IMR-90 (cell line): ENCODE data around the gene AKR7A2. TPM values are rescaled to one million over a fixed set of nuclear protein-coding genes. Genes with fewer than 3 reads are reported as not detected.

Experiments used
- ATAC-seq: fragments of 200-7000 bp; cut with Tn5 transposase; 2 replicates; pipeline ENCODE4 v1.9.1; 2020; ENCODE audit warnings: low read depth, mild to moderate bottlenecking, moderate library complexity
- BruUV-seq: library from RNA; stranded (reverse); fragments of 400-500 nt; replicated peaks from 2 replicates; lab custom pipeline; 2021; lab: Mats Ljungman, UMichigan
- CTCF ChIA-PET: fragments of 300-600 bp; formaldehyde crosslinking; extraction: SDS; loops from one replicate; lab custom pipeline; 2021; ENCODE audit warnings: antibody characterized with exemption; lab: Yijun Ruan, JAX
- POLR2A ChIA-PET: fragments of 300-600 bp; sonication (Branson Sonifier 250); formaldehyde crosslinking; loops from one replicate; lab custom pipeline; 2022; ENCODE audit warnings: antibody characterized with exemption; ENCODE audit not compliant: unreplicated experiment; lab: Charles Lee
- DNase-seq: peaks from one replicate; pipeline ENCODE4 v3.0.0; 2013
- H2AFZ ChIP-seq: replicated peaks from 2 replicates; pipeline ENCODE3; 2013; ENCODE audit warnings: low read length, mild to moderate bottlenecking; ENCODE audit not compliant: poor library complexity
- H2AK5ac ChIP-seq: 2 replicates; pipeline ENCODE4 v1.6.1; 2013; ENCODE audit warnings: low read depth, low read length, inconsistent platforms
- H2AK9ac ChIP-seq: replicated peaks from 2 replicates; pipeline ENCODE3; 2013; ENCODE audit warnings: mild to moderate bottlenecking, low read depth, low read length, moderate library complexity; ENCODE audit not compliant: poor library complexity
- H2BK120ac ChIP-seq: 2 replicates; pipeline ENCODE4 v1.6.1; 2013; ENCODE audit warnings: low read depth, low read length, inconsistent platforms
- H2BK15ac ChIP-seq: 3 replicates; pipeline ENCODE4 v1.6.1; 2013; ENCODE audit warnings: low read depth, low read length, inconsistent platforms
- H2BK20ac ChIP-seq: 2 replicates; pipeline ENCODE4 v1.6.1; 2013; ENCODE audit warnings: low read depth, mild to moderate bottlenecking, inconsistent platforms, low read length, moderate library complexity
- H2BK5ac ChIP-seq: 2 replicates; pipeline ENCODE4 v1.6.1; 2013; ENCODE audit warnings: mild to moderate bottlenecking, low read depth, low read length, inconsistent platforms; ENCODE audit not compliant: poor library complexity, severe bottlenecking
- H3K14ac ChIP-seq: replicated peaks from 2 replicates; pipeline ENCODE4 v1.6.1; 2013; ENCODE audit warnings: low read depth, low read length, inconsistent platforms
- H3K18ac ChIP-seq: 2 replicates; pipeline ENCODE4 v1.6.1; 2013; ENCODE audit warnings: low read depth, low read length, control low read depth
- H3K23ac ChIP-seq: 2 replicates; pipeline ENCODE4 v1.6.1; 2013; ENCODE audit warnings: low read depth, low read length, inconsistent platforms
- H3K27ac ChIP-seq: 2 replicates; pipeline ENCODE4 v1.5.1; 2013; ENCODE audit warnings: mild to moderate bottlenecking, control low read depth, low read length; ENCODE audit not compliant: insufficient read depth
- H3K27me3 ChIP-seq: 2 replicates; pipeline ENCODE4 v1.6.1; 2013; ENCODE audit warnings: low read length; ENCODE audit not compliant: control insufficient read depth, insufficient read depth
- H3K36me3 ChIP-seq: 2 replicates; pipeline ENCODE4 v1.6.1; 2013; ENCODE audit warnings: low read length, mixed read lengths; ENCODE audit not compliant: control insufficient read depth, insufficient read depth
- H3K4ac ChIP-seq: 2 replicates; pipeline ENCODE4 v1.6.1; 2013; ENCODE audit warnings: low read depth, low read length, inconsistent platforms
- H3K4me1 ChIP-seq: 2 replicates; pipeline ENCODE4 v1.6.1; 2013; ENCODE audit warnings: low read length, mixed read lengths; ENCODE audit not compliant: control insufficient read depth, insufficient read depth
- H3K4me2 ChIP-seq: 2 replicates; pipeline ENCODE4 v1.6.1; 2013; ENCODE audit warnings: low read depth, mild to moderate bottlenecking, control low read depth, low read length, moderate library complexity
- H3K4me3 ChIP-seq: 2 replicates; pipeline ENCODE4 v1.5.1; 2013; ENCODE audit warnings: low read depth, mild to moderate bottlenecking, control low read depth, low read length, moderate library complexity; ENCODE audit not compliant: insufficient read depth
- H3K56ac ChIP-seq: 2 replicates; pipeline ENCODE4 v1.6.1; 2013; ENCODE audit warnings: low read length, inconsistent platforms; ENCODE audit not compliant: insufficient read depth; ENCODE audit errors: extremely low read depth
- H3K79me1 ChIP-seq, 2 experiments: 2 replicates each; pipeline ENCODE4 v1.6.1; 2013; ENCODE audit warnings: low read length in 2 of 2, inconsistent platforms in 1 of 2, low read depth in 1 of 2
- H3K9ac ChIP-seq: 2 replicates; pipeline ENCODE4 v1.6.1; 2013; ENCODE audit warnings: low read depth, low read length, control low read depth
- H3K9me1 ChIP-seq: 2 replicates; pipeline ENCODE4 v1.6.1; 2013; ENCODE audit warnings: low read length, inconsistent platforms; ENCODE audit not compliant: insufficient read depth
- H3K9me3 ChIP-seq: 2 replicates; pipeline ENCODE4 v1.6.1; 2013; ENCODE audit warnings: low read length; ENCODE audit not compliant: control insufficient read depth, insufficient read depth
- H4K20me1 ChIP-seq: 2 replicates; pipeline ENCODE4 v1.6.1; 2013; ENCODE audit warnings: low read length, inconsistent platforms; ENCODE audit not compliant: insufficient read depth
- H4K5ac ChIP-seq: 2 replicates; pipeline ENCODE4 v1.6.1; 2013; ENCODE audit warnings: mild to moderate bottlenecking, low read depth, low read length, control low read depth
- H4K8ac ChIP-seq, 2 experiments: 2 replicates each; pipeline ENCODE4 v1.6.1; 2013; ENCODE audit warnings: low read depth in 2 of 2, low read length in 2 of 2, control low read depth in 1 of 2, inconsistent platforms in 1 of 2
- H4K91ac ChIP-seq: 2 replicates; pipeline ENCODE4 v1.6.1; 2013; ENCODE audit warnings: low read depth, low read length, inconsistent platforms; ENCODE audit not compliant: insufficient read depth
- CHD1 ChIP-seq: IDR thresholded peaks from 2 replicates; pipeline ENCODE4 v1.6.1; 2012; ENCODE audit warnings: low read depth, low read length, improper control_type of control experiment
- FOS ChIP-seq: fragments of 150-350 bp; IDR thresholded peaks from 2 replicates; pipeline ENCODE4 v1.6.1; 2016; ENCODE audit warnings: low read depth, low read length
- MAFK ChIP-seq: IDR thresholded peaks from 2 replicates; pipeline ENCODE4 v1.6.1; 2012; ENCODE audit warnings: low read depth, low read length, improper control_type of control experiment
- POLR2A ChIP-seq: IDR thresholded peaks from 2 replicates; pipeline ENCODE4 v1.6.1; 2012; ENCODE audit warnings: mild to moderate bottlenecking, low read depth, low read length
- RFX5 ChIP-seq: IDR thresholded peaks from 2 replicates; pipeline ENCODE4 v1.8.0; 2012; ENCODE audit warnings: low read depth, mild to moderate bottlenecking, low read length, moderate library complexity
- SMC3 ChIP-seq: fragments of 150-350 bp; IDR thresholded peaks from 2 replicates; pipeline ENCODE4 v1.6.1; 2016; ENCODE audit warnings: low read depth, mild to moderate bottlenecking, antibody characterized with exemption, low read length, moderate library complexity
- WGBS, 2 experiments: methylation state at CpG; one replicate each; pipeline versions ENCODE4 v1.1.5 to v1.1.7; 2013; ENCODE audit warnings: missing lambda C conversion rate in 2 of 2; ENCODE audit not compliant: insufficient read length in 1 of 2; ENCODE audit errors: extremely low coverage in 2 of 2; 5-methylcytosine and 5-hydroxymethylcytosine counted together
- dilution Hi-C: fragments of 300-500 bp; cut with HindIII; formaldehyde crosslinking; loops from one replicate; pipeline ENCODE4 v1.14.3; 2018; ENCODE audit warnings: low sequenced_read_pairs; ENCODE audit not compliant: unreplicated experiment
- in situ Hi-C: fragments of 300-500 bp; cut with MboI; formaldehyde crosslinking; loops from 3 replicates; pipeline ENCODE4 v1.14.3; 2019; ENCODE audit warnings: low sequenced_read_pairs, inconsistent platforms, mixed read lengths
- intact Hi-C: fragments of 100-400 bp; cut with micrococcal nuclease; formaldehyde crosslinking; loops from 2 replicates; pipeline ENCODE4 v1.10.0; 2022
- polyA plus RNA-seq, 3 experiments: library from polyadenylated mRNA; depleted of rRNA; stranded (reverse); fragments of >200 nt; gene quantifications; 2 replicates each; pipeline ENCODE4 v1.2.3, GENCODE V29; 2012; ENCODE audit warnings: low replicate concordance in 1 of 3
- total RNA-seq: library from RNA; depleted of rRNA; stranded (reverse); fragments of >200 nt; gene quantifications from 2 replicates; pipeline ENCODE4 v1.2.3, GENCODE V29; 2012

AKR7A2 gene
- total and polyA plus RNA-seq, 2 of the 4 experiments (the other 2 are of a cell fraction) = 55.8 to 60.2 TPM

DNA sequence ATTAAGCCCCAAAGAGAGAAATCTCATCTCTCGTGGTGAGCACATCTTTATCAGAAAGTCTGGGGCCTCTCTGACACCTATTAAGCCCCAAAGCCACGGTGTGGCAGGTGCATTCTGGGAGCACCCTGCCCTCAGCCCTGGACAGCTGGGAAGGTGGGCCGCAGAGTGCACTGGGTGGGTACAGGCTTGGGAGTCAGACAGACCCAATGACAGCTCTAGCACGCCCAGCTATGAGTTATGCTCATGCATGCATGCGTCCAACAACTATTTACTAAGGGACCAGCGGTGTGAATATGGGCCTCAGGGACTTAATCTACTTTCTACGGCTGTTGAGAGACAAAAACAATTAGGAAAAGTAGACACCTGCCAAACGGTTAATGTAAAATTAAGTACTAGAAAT, 46.8 kb upstream of the AKR7A2 start:
- Histone ChIP-seq H4K5ac (no peak overlapping the region), H3K4me1 (peaks cover 6% of the 10 kb centered on the region; the same call in 1 of the 2 replicates), H3K4me3 (no peak overlapping the region), H3K4ac (no peak overlapping the region), H2AFZ (no peak overlapping the region), H3K18ac (no peak overlapping the region), H2AK9ac (no peak overlapping the region), H4K20me1 (peaks cover 67% of the 10 kb centered on the region), H3K9me3 (no peaks in the 10 kb centered on the region), H3K27ac (no peak overlapping the region), H2BK5ac (no peak overlapping the region), H3K27me3 (no peaks in the 10 kb centered on the region), H3K79me1 (peaks cover 27 to 85% of the 10 kb centered on the region in 2 experiments), H2BK120ac (no peak overlapping the region), H2BK15ac (no peak overlapping the region), H3K9me1 (peaks cover 14% of the 10 kb centered on the region), H3K56ac (no peak overlapping the region), H3K23ac (no peak overlapping the region), H3K14ac (no peak overlapping the region), H4K8ac (no peak overlapping the region), H4K91ac (no peak overlapping the region), H3K4me2 (no peak overlapping the region), H3K9ac (no peak overlapping the region), H3K36me3 (peaks cover 39% of the 10 kb centered on the region), H2BK20ac (no peak overlapping the region), H2AK5ac (no peak overlapping the region)
- ChIA-PET CTCF (interaction anchor here (0.6 kb wide), 1 partner anchor 48 kb away, joined by 3 read pairs; no protein-coding TSS in a partner anchor), POLR2A (no interaction called here)
- ATAC-seq = no peak
- dilution Hi-C loops (no loop called here), in situ Hi-C loops (no loop called here), intact Hi-C loops (no loop called here)
- TF ChIP-seq POLR2A (no peak), SMC3 (no peak), RFX5 (no peak), CHD1 (no peak), MAFK (no peak), FOS (no peak)
- 60% methylated on average over 1 of the region's 8 CpGs; no CpG with 5 or more reads in 1 of the 2 experiments for WGBS, 2 experiments
- no TSS peak for BruUV-seq
- no peak for DNase-seq
